SK-N-MC (cell line): ENCODE data around the gene EVI2B.

Source experiments
- DNase-seq: peaks from one replicate; pipeline ENCODE4 v3.0.0-alpha.2; 2011; ENCODE audit warnings: low read depth, low spot score
- H3K27ac ChIP-seq: fragments of 200-600 bp; sonication (generic); 2 replicates; pipeline ENCODE4 v1.5.1; 2016; ENCODE audit warnings: mixed run types
- H3K36me3 ChIP-seq: fragments of 200-600 bp; sonication (generic); 2 replicates; pipeline ENCODE4 v1.6.1; 2017; ENCODE audit warnings: antibody characterized with exemption, low read length, mixed read lengths; ENCODE audit not compliant: insufficient read depth
- H3K4me3 ChIP-seq: fragments of 200-600 bp; sonication (generic); 2 replicates; pipeline ENCODE4 v1.5.1; 2016
- H3K9ac ChIP-seq: fragments of 200-600 bp; sonication (generic); 2 replicates; pipeline ENCODE4 v1.8.0; 2017; ENCODE audit warnings: mixed run types, mixed read lengths; ENCODE audit not compliant: insufficient read length
- H3K9me3 ChIP-seq: fragments of 200-600 bp; sonication (generic); 2 replicates; pipeline ENCODE4 v1.6.1; 2017; ENCODE audit warnings: low read depth, mild to moderate bottlenecking, antibody characterized with exemption, low read length, moderate library complexity, mixed read lengths
- EZH2 ChIP-seq: fragments of 200-600 bp; sonication (generic); IDR thresholded peaks from one replicate; pipeline ENCODE4 v1.6.1; 2017; ENCODE audit warnings: antibody characterized with exemption
- FOXP2 ChIP-seq: optimal IDR thresholded peaks from 2 replicates; pipeline ENCODE3; 2011; ENCODE audit warnings: mild to moderate bottlenecking, moderate library complexity; ENCODE audit not compliant: insufficient read depth; ENCODE audit errors: extremely low read length, control extremely low read depth
- POLR2AphosphoS5 ChIP-seq: IDR thresholded peaks from 2 replicates; pipeline ENCODE4 v1.6.1; 2012; ENCODE audit warnings: mild to moderate bottlenecking, low read depth, low read length, borderline replicate concordance

EVI2B gene

DNA sequence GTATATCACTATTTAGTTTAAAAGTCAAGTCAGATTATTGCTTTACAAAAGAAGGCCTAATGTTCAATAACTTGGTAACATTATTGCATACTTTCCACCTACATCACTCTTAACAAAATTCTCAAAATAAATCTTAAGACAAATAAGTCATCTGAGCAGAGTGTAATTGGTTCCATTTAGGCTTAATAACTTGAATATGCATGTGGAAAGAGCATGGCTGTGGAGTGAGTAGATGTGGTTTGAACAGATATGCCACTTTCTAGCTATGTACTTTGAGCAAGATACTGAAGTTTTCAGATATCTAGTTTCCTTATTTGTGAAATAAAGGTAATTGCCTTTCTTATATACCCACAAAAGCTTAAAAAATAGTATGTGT lies 14.3 kb upstream of the EVI2B start:
- DNase-seq: no peak
- no peak overlapping the region for H3K27ac ChIP-seq
- no peak overlapping the region for H3K9ac ChIP-seq
- no peak overlapping the region for H3K4me3 ChIP-seq
- peaks cover 23% of the 10 kb centered on the region for H3K36me3 ChIP-seq
- no peaks in the 10 kb centered on the region for H3K9me3 ChIP-seq
- no peak for TF ChIP-seq POLR2AphosphoS5
- TF ChIP-seq EZH2: no peak
- TF ChIP-seq FOXP2: no peak

DNA sequence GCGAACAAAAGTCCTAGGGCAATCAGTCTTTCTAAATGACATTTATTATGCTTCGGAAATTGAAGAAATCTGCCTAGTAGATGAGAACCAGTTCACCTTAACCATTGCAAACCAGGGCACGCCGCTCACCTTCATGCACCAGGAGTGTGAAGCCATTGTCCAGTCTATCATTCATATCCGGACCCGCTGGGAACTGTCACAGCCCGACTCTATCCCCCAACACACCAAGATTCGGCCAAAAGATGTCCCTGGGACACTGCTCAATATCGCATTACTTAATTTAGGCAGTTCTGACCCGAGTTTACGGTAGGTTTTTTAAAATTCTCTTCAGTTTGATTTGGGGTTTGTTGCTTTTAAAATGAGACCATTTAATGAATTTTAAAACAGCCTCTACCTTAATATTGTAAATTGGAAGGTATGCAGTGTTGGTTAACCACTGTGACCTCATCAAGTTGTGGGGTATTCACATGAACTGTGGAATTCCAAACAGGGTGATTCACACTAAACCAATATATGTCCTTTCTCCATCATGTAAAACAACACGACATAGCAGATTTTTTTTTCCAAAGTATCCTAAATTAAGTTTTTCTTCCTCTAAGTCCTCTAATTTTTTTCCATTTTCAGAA lies 13.8 kb upstream of the EVI2B start:
- peaks cover 23% of the 10 kb centered on the region for H3K36me3 ChIP-seq
- no peak overlapping the region for H3K27ac ChIP-seq
- no peak for DNase-seq
- H3K9ac ChIP-seq: no peak overlapping the region
- H3K4me3 ChIP-seq: no peak overlapping the region
- H3K9me3 ChIP-seq: no peaks in the 10 kb centered on the region
- TF ChIP-seq FOXP2 (no peak), POLR2AphosphoS5 (no peak), EZH2 (no peak)

DNA sequence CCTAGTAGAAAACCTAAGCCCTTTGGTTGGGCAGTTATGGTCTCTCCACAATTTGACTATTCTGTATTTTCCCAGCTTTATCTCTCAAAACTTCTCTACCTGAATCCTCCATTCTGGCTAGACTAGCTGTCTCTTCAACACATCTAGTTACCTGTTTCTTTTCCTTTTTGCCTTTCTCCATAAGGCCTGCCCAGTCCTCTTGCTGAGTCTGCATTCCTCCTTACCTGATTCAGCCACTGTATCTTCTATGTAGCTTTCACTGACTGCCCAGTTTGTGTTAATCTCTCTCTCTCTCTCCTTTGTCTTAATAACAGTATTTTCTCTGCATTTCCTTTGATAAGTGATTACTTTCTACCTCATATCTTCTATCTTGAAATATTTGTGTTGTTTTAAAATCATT lies 9.7 kb upstream of the EVI2B start:
- Histone ChIP-seq H3K27ac (no peak overlapping the region), H3K9me3 (no peaks in the 10 kb centered on the region), H3K36me3 (peaks cover 21% of the 10 kb centered on the region), H3K9ac (no peak overlapping the region), H3K4me3 (no peak overlapping the region)
- TF ChIP-seq FOXP2: no peak
- TF ChIP-seq POLR2AphosphoS5: no peak
- no peak for TF ChIP-seq EZH2
- DNase-seq: no peak

DNA sequence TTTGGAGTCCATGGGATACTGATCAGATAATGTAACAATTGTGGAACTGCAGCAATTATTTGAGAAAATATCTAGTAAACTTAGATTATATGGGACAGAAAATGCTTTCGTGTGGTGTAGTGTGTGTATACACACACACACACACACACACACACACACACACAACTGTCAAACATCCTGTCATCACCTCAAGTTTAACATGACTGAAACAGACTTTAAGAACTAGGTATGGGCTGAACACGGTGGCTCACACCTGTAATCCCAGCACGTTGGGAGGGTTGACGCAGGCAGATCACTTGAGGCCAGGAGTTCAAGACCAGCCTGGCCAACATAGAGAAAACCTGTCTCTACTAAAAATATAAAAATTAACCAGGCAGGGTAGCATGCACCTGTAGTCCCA lies 8.1 kb upstream of the EVI2B start:
- no peak for DNase-seq
- Histone ChIP-seq H3K9ac (no peak overlapping the region), H3K36me3 (peaks cover 9% of the 10 kb centered on the region; the same call in 1 of the 2 replicates), H3K4me3 (no peak overlapping the region), H3K9me3 (no peaks in the 10 kb centered on the region), H3K27ac (no peak overlapping the region)
- TF ChIP-seq FOXP2 (no peak), EZH2 (no peak), POLR2AphosphoS5 (no peak)

DNA sequence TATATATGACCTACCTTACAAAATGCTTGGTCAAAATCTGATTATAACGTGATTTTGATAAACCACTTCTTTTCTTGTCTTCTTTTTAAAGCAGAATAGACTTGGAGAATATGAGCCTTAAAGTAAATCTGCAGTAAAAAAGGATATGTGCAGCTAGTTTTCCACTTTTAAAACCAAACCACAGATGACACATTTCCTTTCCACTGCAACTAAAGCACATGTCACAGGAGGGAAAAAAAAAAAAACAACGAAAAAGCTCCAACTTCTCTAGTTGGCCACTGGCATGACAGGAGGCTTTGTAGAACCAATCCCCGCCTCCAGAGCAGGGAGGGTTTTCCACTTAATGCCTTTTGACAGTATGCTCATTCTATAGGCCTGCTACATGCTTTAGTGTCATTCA lies 7.6 kb upstream of the EVI2B start, which contains the start of gene EVI2A:
TSS of gene EVI2A (minus strand) at position 142 of the 400 bp plus-strand sequence. CDS start 2,609 bp downstream, outside the sequence.
- TF ChIP-seq POLR2AphosphoS5 (no peak), FOXP2 (no peak), EZH2 (no peak)
- no peak for DNase-seq
- Histone ChIP-seq H3K9ac (no peak within 1 kb of the TSS), H3K36me3 (peaks cover 6% of the 10 kb centered on the region; the same call in 1 of the 2 replicates), H3K27ac (no peak within 1 kb of the TSS), H3K4me3 (no peak within 1 kb of the TSS), H3K9me3 (no peaks in the 10 kb centered on the region)

DNA sequence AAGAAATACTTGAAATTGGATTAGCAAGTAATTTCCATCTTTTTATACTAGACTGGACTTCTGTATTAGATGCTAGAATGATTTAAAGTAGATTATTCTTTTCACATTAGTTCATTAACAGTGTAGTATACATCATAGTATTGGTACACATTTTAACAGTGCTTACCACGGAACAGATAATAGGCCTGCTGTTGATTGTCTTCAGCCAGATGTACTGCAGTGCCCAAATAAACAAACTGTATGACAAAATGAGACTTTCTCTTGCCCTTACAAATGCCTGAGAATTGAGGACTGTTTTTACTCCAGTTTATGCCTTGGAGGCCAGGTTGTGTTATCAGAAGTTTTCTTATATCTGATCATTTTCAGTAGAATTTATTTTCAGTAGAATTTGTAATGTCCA lies 6.9 kb upstream of the EVI2B start:
- no peak for DNase-seq
- H3K4me3 ChIP-seq: no peak overlapping the region
- no peak overlapping the region for H3K27ac ChIP-seq
- no peak overlapping the region for H3K9ac ChIP-seq
- H3K9me3 ChIP-seq: no peaks in the 10 kb centered on the region
- H3K36me3 ChIP-seq: peaks cover 1% of the 10 kb centered on the region; the same call in 1 of the 2 replicates
- TF ChIP-seq EZH2: no peak
- TF ChIP-seq FOXP2: no peak
- TF ChIP-seq POLR2AphosphoS5: no peak

DNA sequence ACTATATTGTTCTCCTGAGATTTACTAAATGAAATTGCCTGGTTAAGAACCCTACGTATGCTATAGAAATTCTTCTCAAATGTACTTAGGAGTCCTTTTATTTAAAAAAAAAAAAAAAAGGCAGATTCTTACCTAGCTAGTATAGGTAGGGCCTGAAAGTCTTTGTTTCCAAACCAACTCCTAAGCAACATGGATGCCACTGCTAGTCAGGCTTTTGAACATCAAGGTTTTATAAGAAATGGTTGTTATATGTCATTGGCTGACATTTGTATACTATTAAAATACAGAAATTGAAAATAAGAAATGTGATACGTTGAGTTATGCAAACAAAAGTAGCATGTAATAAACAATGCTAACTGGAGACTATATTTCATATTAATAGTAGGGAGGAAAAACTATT lies 6.4 kb upstream of the EVI2B start:
- no peak overlapping the region for H3K4me3 ChIP-seq
- no peak overlapping the region for H3K9ac ChIP-seq
- no peak for DNase-seq

DNA sequence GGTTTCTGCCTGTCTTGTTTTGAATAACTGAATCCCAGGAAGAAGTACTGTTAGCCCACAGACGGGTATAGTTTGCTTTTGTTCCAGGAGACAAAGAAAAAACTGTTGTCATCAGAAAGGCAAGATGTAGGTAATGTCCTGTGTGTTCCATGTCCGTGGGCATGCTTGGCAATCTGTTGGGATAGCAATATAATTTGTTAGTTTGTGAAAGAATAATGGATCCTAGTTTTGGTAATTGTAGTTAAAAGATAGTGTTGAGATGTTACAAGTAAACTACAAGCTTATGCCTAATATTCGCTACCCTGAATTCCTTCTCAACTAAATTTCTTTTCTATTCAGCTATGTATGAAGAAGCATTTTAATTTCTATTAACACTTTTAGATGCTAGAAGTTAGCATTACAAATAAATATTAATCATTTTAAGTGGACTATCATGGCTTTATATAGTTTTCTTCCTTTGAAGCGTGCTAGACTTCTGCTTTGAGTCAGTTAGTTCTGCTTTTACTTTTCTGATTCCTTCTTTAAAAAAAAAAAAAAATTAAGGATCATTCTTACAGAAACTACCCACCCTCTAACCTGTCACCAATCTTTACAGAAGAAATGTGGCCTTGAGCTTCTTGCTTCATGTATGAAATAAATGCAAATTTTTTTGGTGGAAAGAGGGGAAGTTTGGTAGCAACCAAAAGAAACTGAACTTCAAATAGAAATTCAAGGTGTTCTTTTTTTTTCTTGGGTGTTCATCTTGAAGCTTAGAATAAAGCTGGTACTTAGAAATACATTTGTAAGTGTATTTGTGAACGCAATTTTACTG lies 5.2 kb upstream of the EVI2B start:
- Histone ChIP-seq H3K27ac (no peak overlapping the region), H3K9me3 (no peaks in the 10 kb centered on the region), H3K9ac (no peak overlapping the region), H3K4me3 (no peak overlapping the region), H3K36me3 (no peaks in the 10 kb centered on the region)
- no peak for DNase-seq
- no peak for TF ChIP-seq EZH2
- TF ChIP-seq FOXP2: no peak
- TF ChIP-seq POLR2AphosphoS5: no peak

More for the DNA sequence above, 6.4 kb upstream of the EVI2B start:
- H3K9me3 ChIP-seq: no peaks in the 10 kb centered on the region
- no peak overlapping the region for H3K27ac ChIP-seq
- TF ChIP-seq EZH2: no peak
- TF ChIP-seq FOXP2: no peak
- no peak for TF ChIP-seq POLR2AphosphoS5
- no peaks in the 10 kb centered on the region for H3K36me3 ChIP-seq
